OCI-LY1 (cell line): ENCODE results near the gene HACD3.

Experiments used
- CTCF ChIP-seq: fragments of 200-600 bp; sonication (generic), shearing (Covaris generic); IDR thresholded peaks from 2 replicates; pipeline ENCODE4 v1.5.1; 2017; ENCODE audit warnings: mild to moderate bottlenecking, antibody characterized with exemption, low read length, moderate library complexity, mixed read lengths
- EZH2 ChIP-seq: fragments of 200-600 bp; sonication (generic), shearing (Covaris generic); IDR thresholded peaks from 2 replicates; pipeline ENCODE4 v1.8.0; 2017; ENCODE audit warnings: borderline replicate concordance, mixed run types, mild to moderate bottlenecking, antibody characterized with exemption, low read length, moderate library complexity, mixed read lengths

DNA sequence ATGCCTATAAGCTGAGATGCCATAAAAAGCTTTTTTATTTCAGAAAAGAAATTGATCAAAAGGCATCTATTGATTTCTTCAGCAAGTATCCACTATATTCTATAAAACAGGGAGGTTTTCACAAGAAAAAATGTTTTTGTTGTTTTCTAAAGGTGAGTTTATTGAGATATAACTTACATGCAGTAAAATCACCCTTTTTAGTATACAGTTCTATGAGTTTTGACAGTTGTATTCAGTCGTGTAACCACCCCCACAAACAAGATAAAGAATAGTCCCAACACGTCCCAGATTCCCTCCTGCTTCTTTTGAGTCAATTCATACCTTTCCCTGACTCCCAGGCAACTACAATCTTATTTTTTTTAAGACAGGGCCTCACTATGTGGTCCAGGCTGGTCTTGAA lies 72.9 kb downstream of the HACD3 start:
- TF ChIP-seq EZH2 (no peak), CTCF (no peak)
